GM19099 (cell line): ENCODE data around the gene GTF2B.

Source experiments
- POLR2A ChIP-seq: IDR thresholded peaks from 3 replicates; pipeline ENCODE4 v1.6.1; 2011; ENCODE audit warnings: low read depth; ENCODE audit not compliant: insufficient read length; ENCODE audit errors: extremely low read depth

Gene GTF2B

DNA sequence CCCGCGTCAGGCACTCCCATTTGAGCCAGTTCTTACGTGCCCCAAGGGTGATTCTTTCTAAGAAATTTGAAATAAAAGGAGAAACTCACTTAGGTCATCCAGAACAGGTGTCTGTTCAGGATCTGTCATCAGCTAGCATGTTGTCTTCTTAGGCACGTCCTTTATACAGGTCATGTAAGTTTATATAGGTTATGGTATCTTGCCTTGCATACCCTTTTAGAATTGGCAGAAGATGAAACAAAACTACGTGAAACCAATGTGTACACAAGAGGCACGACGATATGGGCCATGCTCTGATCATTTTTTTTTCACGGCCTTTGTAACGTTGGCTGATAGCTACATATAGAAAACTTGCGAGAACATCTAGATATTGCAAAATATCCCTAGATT, 579 bp upstream of the GTF2B start:
- TF ChIP-seq POLR2A, result no peak

DNA sequence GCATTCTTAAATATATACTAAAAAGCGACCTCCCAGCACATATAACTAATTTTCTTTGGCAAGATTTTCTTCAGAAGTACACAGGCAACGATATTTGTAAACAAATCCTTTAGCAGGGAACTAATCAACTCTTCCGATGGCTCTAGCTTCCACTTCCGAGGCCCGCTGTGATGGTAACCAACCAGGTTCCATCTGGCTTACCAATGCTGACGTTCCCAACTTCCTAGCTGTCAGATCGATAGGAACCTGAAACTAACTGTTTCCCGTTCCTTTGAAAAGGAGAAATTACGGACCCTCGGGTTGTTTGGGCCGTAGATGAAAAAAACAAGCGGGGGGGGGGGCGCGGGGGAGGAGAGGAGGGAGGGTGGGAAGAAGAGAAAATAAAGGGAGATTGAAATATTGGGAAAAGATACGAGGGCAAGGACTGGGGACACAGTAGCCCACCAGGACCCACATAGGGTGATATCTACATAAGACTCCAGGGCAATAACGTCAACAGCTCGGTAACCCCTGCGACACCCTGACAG, 513 bp downstream of the GTF2B start:
- no peak for TF ChIP-seq POLR2A

DNA sequence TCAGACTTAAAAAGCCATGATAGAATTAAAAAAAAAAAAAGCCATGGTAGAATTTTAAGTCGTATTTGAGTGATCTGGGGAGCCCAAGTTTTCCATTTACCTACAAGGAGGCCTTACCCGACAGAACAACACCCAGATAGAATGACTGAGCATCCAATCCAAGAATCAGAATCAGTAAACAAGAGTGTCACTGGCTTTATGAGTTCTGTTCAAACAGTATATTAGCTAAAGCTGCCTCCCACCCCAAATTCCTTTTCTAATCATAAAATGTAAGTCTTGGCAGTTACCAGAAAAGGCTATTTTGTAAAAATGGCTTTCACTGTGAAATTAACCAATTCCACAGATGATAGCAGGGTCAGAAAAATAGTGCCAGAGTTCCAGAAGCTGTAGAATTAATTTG, 1.2 kb downstream of the GTF2B start:
- TF ChIP-seq POLR2A, result no peak

DNA sequence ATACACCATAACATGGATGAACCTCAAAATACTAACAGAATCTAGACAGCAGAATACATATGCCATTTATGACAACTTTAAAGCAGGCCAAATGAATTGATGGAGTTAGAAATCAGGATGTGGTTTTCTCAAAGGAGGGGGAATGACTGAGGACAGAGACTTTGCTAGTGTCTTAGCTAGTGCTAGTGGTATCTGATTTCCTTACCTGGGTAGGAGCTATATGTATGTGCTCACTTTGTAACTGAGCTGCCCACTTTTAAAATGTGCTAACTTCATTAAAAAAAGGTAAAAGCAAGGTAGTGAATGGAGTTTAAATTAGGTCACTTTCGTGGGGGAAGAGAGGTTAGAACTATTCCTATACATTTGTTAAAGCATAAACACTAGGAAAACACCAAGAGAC, 2.6 kb downstream of the GTF2B start:
- TF ChIP-seq POLR2A, result no peak

DNA sequence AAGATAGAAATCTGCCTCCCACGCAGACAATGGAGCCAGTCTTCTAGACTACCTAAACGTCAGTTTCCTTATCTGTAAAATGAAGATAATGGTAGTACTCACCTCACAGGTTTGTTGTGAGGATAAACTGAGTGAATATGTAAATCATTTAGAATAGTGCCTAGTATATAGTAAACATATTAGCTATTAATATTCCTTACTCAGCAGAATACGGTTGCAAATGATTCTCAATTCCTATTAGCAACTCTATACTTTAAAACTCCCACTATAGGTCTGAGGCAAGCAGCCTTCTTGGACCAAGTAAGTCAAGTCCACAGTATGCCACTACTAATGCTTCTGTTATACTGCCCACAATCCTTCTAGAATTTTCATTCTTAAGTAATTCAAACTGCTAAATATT, 5.4 kb downstream of the GTF2B start:
- no peak for TF ChIP-seq POLR2A

DNA sequence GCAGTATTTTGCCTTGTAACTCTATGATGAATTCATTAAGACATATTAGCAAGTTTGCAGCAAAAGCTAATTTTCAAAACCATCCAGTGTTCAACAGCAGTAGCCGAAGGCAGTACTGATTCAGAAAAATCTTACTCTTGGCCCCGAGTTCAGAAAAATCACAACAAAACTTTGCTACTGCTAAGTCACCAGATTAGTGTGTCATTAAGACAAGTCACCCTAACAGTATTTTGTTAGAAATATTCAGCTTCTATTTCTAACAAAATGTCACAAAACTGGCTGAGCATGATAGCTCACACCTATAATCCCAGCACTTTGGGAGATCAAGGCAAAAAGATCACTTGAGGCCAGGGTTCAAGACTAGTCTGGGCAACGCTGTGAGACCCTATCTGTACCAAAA, 8.2 kb downstream of the GTF2B start:
- no peak for TF ChIP-seq POLR2A

DNA sequence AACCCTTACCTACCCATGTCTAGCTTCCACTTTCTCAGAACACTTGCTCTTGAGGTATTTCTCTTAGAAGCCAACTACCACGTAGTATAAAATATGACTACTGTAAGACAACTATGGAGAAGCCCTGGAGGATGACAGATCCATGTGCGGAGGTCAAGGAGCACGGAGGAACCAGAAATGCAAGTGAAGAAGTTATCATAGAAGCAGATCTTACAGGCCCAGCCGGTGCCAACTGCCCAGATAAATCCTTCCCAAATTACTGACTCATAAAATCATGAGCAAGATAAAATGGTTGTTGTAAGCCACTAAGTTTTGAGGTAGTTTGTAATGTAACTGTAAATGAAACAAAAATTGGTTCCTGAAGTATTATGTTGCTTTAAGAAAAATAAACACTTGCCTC, 12.6 kb downstream of the GTF2B start:
- no peak for TF ChIP-seq POLR2A

DNA sequence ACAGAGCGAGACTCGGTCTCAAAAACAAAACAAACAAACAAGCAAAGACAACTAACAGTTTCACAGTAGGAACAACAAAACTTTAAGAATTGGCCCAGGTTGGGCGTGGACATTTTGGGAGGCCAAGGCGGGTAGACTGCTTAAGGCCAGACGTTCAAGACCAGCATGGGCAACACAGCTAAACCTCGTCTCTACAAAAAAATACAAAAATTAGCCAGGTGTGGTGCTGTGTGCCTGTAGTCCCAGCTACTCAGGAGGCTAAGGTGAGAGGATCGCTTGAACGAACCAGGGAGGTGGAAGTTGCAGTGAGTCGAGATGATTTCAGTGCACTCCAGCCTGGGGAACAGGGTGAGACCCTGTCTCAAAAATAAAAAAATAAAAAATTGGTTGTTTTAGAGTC, 13.5 kb downstream of the GTF2B start:
- TF ChIP-seq POLR2A, result no peak

DNA sequence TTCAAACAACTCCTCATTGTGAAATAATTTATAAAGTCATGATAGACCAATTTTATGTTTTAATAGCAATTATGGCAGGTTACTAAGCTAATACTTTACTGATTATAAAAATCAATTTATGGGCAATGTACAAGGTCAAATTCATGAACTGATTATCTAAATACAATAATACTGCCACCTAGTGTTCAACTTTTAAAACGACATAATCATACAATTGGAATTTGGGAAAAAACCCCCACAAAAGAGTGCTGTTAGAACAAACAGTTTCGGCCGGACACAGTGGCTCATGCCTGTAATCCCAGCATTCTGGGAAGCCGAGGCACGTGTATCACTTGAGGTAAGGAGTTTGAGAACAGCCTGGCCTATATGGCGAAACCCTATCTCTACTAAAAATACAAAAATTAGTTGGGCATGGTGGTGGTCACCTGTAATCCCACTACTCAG, 14.0 kb downstream of the GTF2B start:
- TF ChIP-seq POLR2A, result no peak

DNA sequence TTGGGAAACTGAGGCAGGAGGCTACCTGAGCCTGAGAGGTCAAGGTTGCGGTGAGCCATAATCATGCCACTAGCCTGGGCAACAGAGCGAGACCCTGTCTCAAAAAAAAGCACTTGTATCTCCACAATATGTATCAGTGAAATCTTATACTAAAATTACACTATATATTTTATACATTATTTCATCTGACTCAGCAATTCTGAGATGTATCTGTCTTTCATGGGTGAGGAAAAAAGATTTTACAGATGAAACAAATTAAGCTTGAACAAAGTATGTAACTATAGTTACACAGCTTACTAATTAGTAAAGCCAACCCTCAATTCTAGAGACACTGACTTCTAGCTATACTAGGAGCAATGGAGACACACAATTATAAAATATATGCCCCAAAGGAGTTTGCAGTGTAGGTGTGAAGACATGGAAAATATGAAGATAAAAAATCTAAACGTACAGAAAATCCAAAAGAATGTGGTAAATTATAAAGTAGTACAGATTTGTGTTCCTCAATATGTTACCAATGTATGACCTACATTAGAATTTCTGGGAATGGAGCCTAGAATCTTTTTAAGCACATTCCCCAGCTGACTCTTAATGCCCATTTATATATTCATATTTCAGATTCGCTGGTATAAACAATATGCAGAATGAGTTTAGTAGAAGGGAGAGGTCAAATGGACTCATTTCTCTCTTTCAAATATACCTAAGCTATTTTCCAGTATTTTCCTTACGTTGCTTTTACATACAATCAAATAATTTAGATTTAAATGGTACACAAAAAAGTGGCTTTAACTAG, 14.6 kb downstream of the GTF2B start:
- no peak for TF ChIP-seq POLR2A

DNA sequence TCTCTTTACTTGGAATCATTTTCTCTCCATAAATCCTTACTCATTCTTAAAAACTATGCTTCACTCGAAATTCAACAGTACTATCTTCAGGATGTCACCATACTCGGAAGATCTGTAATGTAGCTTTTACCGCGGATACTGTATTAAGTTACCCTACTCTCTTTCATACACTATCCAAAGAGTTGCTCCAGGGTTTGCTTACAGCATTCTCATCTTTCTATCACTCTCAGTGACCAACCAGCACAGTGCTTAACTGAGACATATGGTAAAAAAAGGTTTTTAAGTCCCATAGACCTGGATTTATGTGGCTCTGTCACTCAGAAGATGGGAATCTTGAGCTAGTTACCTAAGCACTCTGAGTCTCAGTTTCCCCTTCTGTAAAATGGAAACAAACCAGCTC, 15.8 kb downstream of the GTF2B start:
- TF ChIP-seq POLR2A, result no peak

DNA sequence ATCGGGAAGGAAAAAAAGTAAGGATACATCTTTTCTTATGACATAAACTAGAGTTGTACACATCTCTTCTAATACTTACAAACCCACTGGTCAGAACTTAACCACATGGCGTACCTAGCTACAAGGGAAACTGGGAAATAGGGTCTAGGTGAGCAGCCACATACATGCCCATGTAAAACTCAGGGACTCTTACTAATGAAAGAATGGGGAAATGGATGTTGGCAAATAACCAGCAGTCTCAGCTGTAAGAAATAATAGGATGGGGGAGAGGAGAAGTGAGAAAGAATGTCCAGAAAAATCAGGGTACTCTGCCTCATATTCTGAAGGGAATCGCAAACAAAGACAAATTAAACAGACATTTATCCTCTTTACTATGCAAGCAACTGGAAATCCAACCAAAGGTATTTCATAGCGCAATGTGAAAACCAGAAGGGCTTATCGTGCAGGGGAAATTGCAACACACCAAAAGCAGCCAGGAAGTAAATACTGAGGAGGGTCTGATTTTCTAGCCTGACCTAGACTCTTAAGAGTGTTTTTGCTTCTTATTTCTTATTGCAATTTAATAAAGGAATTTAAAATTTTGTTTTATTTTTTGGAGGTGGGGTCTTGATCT, 17.5 kb downstream of the GTF2B start:
- no peak for TF ChIP-seq POLR2A

DNA sequence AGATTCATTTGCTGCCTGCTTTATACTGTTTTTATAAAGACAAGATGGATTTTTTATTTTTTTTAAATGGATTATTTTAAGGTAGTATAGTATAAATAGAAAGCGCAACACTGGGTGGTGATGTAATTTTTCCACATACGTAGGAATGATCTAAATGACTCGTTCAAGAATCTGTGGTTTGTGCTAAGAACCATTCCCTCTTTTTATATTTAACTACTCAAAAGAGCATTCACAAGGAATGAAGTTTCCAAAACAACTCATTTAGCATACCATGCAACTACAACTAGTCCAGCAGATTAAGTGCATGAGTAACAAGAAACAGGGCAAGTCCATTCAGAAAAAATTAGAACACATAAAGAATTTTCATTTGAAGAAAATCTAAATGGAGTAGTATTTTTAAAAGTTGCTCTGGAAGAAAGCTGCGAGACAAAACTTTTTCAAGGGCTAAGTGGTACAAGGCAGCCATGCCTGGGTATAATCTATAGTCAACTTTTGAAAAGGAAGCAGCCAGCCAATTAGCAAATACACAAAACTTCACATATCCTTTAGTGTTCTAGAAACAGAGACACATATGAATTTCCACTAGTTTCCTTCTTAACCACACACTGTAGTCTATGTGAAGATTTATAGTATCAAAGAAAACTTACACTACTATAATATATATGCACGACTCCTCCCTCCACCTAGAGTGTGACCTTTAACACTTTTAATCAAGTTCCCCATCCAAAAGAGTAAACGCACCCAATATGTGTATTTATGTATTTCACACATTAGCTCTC, 23.4 kb downstream of the GTF2B start:
- no peak for TF ChIP-seq POLR2A

DNA sequence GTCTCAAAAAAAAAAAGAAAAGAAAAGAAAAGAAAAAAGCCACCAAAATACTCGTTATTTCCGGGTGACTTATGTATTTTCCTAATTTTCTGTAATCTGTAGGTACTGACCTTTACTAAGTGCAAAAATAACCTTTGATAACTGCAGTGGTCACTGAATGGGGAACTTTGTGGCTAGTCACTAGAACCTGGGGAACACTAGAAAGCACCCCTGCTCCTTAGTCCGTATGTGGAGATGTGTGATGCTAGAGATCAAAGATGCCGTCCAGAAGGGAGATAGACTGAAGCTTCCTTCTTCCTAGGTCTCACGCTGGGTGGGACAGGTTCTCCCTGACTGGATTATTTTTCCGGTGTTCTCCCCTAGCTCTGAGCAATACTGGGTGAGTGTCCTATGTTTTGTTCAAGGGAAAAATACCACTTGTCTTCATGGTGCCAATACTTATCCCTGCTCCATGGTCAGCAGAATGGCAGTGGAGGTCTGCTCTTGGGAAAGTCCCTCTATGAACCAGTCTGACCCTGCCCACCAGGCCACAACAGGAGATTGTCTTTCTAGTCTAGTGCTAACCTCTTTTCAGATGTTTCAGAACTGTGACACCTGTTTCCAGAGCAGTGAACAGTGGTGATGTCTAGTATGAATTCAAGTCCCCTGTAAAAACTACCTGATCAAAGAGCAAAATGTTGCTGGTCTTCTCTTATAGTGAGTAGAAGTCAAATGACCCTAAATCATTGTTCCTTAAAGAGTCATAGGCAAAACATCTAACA, 39.9 kb downstream of the GTF2B start:
- TF ChIP-seq POLR2A, result no peak

DNA sequence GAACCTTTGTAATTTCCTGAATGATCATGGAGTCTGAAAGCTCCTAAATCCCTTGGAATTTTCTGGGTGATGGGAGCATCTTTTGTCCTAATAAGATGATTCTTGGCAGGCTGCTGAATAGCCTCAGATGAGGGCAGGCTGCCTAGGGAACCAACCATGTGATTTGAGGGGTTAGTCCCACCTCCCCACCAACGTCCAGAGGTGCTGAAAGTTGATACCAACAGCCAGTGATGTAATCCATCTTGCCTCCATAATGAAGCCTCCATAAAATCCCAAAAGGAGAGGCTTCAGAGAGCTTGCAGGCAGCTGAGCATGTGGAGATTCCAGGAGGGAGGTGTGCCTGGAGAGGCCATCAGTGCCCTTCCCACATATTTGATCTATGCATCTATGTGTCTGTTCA, 43.7 kb downstream of the GTF2B start:
- TF ChIP-seq POLR2A, result no peak
